GM19240 (cell line): ENCODE results near the gene NEB.

Experiments
- DNase-seq: peaks from one replicate; pipeline ENCODE4 v3.0.0; 2011; ENCODE audit warnings: low spot score; ENCODE audit not compliant: insufficient read length

Gene NEB

GRCh38 chr2:151490276-151490675 is 244.0 kb downstream of the NEB start:
- DNase-seq = no peak

- no peak for DNase-seq
Observed at GRCh38 chr2:151486053-151486452, 248.2 kb downstream of the NEB start.

GRCh38 chr2:151484100-151484499 is 250.2 kb downstream of the NEB start:
- no peak for DNase-seq

GRCh38 chr2:151483546-151483945 is 250.7 kb downstream of the NEB start:
- no peak for DNase-seq

GRCh38 chr2:151482171-151482725 is 252.0 kb downstream of the NEB start:
- DNase-seq = no peak

- no peak for DNase-seq
Observed at GRCh38 chr2:151481744-151482143, 252.5 kb downstream of the NEB start.

- no peak for DNase-seq
Observed at GRCh38 chr2:151478011-151478410, 256.3 kb downstream of the NEB start.

GRCh38 chr2:151476287-151476686 is 258.0 kb downstream of the NEB start:
- DNase-seq = no peak

- no peak for DNase-seq
Observed at GRCh38 chr2:151475071-151475470, 259.2 kb downstream of the NEB start.

- DNase-seq = no peak
Observed at GRCh38 chr2:151472966-151473365, 261.3 kb downstream of the NEB start.

- no peak for DNase-seq
Observed at GRCh38 chr2:151470556-151470955, 263.7 kb downstream of the NEB start.

GRCh38 chr2:151465771-151466170 is 268.5 kb downstream of the NEB start:
- DNase-seq = no peak

GRCh38 chr2:151459358-151459757 is 274.9 kb downstream of the NEB start:
- DNase-seq = no peak

GRCh38 chr2:151439127-151439526 is 295.1 kb downstream of the NEB start:
- no peak for DNase-seq

GRCh38 chr2:151438506-151438905 is 295.8 kb downstream of the NEB start:
- no peak for DNase-seq

- no peak for DNase-seq
Observed at GRCh38 chr2:151437630-151438029, 296.6 kb downstream of the NEB start.
